Gastrocnemius medialis (tissue), 4 donors: ENCODE results near the gene TRIM29.

ENCODE experiments used
- POLR2A ChIP-seq, 2 donors: fragments of 450-650 bp; IDR thresholded peaks; one replicate each; pipeline ENCODE4 v1.6.1; 2017; ENCODE audit warnings: antibody characterized with exemption in 2 of 2, mild to moderate bottlenecking in 2 of 2, moderate library complexity in 2 of 2
- TF ChIP-seq, protein P1 (sequence below), 5 experiments: fragments of 450-650 bp in 3 of 5; fragments of 200-600 bp in 2 of 5; sonication (generic) in 2 of 5; IDR thresholded peaks in 4 of 5; conservative IDR thresholded peaks in 1 of 5; 1 replicate in 4 of 5; 2 replicates in 1 of 5; pipeline ENCODE4 v1.5.1; 2016 to 2019; ENCODE audit warnings: antibody characterized with exemption in 5 of 5, mild to moderate bottlenecking in 3 of 5, moderate library complexity in 3 of 5

GRCh38 chr11:120167659-120168058 lies 29.7 kb upstream of the TRIM29 start:
- no peak for TF ChIP-seq POLR2A (IDR thresholded peaks at IDR 0.05)
- TF ChIP-seq, protein P1, sequence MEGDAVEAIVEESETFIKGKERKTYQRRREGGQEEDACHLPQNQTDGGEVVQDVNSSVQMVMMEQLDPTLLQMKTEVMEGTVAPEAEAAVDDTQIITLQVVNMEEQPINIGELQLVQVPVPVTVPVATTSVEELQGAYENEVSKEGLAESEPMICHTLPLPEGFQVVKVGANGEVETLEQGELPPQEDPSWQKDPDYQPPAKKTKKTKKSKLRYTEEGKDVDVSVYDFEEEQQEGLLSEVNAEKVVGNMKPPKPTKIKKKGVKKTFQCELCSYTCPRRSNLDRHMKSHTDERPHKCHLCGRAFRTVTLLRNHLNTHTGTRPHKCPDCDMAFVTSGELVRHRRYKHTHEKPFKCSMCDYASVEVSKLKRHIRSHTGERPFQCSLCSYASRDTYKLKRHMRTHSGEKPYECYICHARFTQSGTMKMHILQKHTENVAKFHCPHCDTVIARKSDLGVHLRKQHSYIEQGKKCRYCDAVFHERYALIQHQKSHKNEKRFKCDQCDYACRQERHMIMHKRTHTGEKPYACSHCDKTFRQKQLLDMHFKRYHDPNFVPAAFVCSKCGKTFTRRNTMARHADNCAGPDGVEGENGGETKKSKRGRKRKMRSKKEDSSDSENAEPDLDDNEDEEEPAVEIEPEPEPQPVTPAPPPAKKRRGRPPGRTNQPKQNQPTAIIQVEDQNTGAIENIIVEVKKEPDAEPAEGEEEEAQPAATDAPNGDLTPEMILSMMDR (IDR thresholded peaks at IDR 0.05 in 4 of 5, conservative IDR thresholded peaks at IDR 0.05 in 1 of 5), result no peak
